Spleen (tissue), 11 donors: ENCODE data around the gene TCL1B. TPM values are rescaled to one million over a fixed set of nuclear protein-coding genes. Genes with fewer than 3 reads are reported as not detected.

Experiments used
- DNase-seq: peaks from one replicate; pipeline ENCODE4 v3.0.0-alpha.2; 2020
- H3K27ac ChIP-seq, 8 donors: fragments of 200-600 bp; sonication (generic) in 7 of 8; 1 replicate in 4 of 8; 2 replicates in 4 of 8; pipeline versions ENCODE4 v1.5.0 to v1.8.0; 2016 to 2021; ENCODE audit warnings: inconsistent platforms in 4 of 8, mild to moderate bottlenecking in 4 of 8, moderate library complexity in 1 of 8
- H3K27me3 ChIP-seq, 7 donors: fragments of 200-600 bp; sonication (generic) in 6 of 7; replicated peaks in 1 of 7; 1 replicate in 4 of 7; 2 replicates in 3 of 7; pipeline versions ENCODE4 v1.5.0 to v1.8.0; 2016 to 2021; ENCODE audit warnings: inconsistent platforms in 3 of 7, mild to moderate bottlenecking in 1 of 7
- H3K36me3 ChIP-seq, 6 donors: fragments of 200-600 bp; sonication (generic) in 5 of 6; 1 replicate in 4 of 6; 2 replicates in 2 of 6; pipeline versions ENCODE4 v1.5.0 to v1.8.0; 2016 to 2021; ENCODE audit warnings: inconsistent platforms in 2 of 6
- H3K4me1 ChIP-seq, 6 donors: fragments of 200-600 bp; sonication (generic) in 5 of 6; 1 replicate in 3 of 6; 2 replicates in 3 of 6; pipeline versions ENCODE4 v1.5.0 to v1.8.0; 2016 to 2021; ENCODE audit warnings: inconsistent platforms in 3 of 6
- H3K4me3 ChIP-seq, 8 donors: fragments of 200-600 bp; sonication (generic) in 7 of 8; 1 replicate in 4 of 8; 2 replicates in 4 of 8; pipeline versions ENCODE4 v1.5.0 to v1.8.0; 2016 to 2021; ENCODE audit warnings: inconsistent platforms in 4 of 8, mild to moderate bottlenecking in 4 of 8, moderate library complexity in 2 of 8
- H3K9me3 ChIP-seq, 8 donors: fragments of 200-600 bp; sonication (generic) in 7 of 8; 1 replicate in 4 of 8; 2 replicates in 4 of 8; pipeline versions ENCODE4 v1.5.0 to v1.8.0; 2016 to 2021; ENCODE audit warnings: inconsistent platforms in 4 of 8
- POLR2A ChIP-seq, 3 donors: fragments of 450-650 bp; IDR thresholded peaks; one replicate each; pipeline ENCODE4 v1.5.1; 2017; ENCODE audit warnings: antibody characterized with exemption in 3 of 3, mild to moderate bottlenecking in 1 of 3
- POLR2AphosphoS5 ChIP-seq, 3 donors: sonication (generic); formaldehyde crosslinking; IDR thresholded peaks; one replicate each; pipeline ENCODE4 v1.5.1; 2017; ENCODE audit warnings: antibody characterized with exemption in 3 of 3
- WGBS, 5 donors: extraction: QIAGEN DNeasy Blood & Tissue Kit in 3 of 5; methylation state at CpG; one replicate each; pipeline versions ENCODE4 v1.1.5 to v1.1.7; 2013 to 2018; 5-methylcytosine and 5-hydroxymethylcytosine counted together
- intact Hi-C: fragments of 100-400 bp; cut with DNase I; formaldehyde crosslinking; loops from one replicate; pipeline ENCODE4 v1.15.0; 2023; ENCODE audit warnings: low total_unique reads
- polyA plus RNA-seq, 3 donors: library from polyadenylated mRNA; stranded (reverse); fragments of 200-250 nt; gene quantifications; one replicate each; pipeline ENCODE4 v1.2.1, GENCODE V29; 2013
- total RNA-seq, 7 donors: library from RNA; depleted of rRNA in 3 of 7; stranded (reverse); fragments of >200 nt in 3 of 7; fragmentation: NEBNext Ultra II Directional in 4 of 7; extraction: Animal tissue kit (Norgen Biotek cat#: 25700) in 4 of 7; gene quantifications; one replicate each; pipeline versions ENCODE4 v1.1.0 to v1.2.1, GENCODE V29; 2016 to 2021
- TF ChIP-seq, protein P1 (sequence below), 11 experiments: fragments of 200-600 bp in 7 of 11; fragments of 450-650 bp in 4 of 11; sonication (generic) in 4 of 11; IDR thresholded peaks in 8 of 11; conservative IDR thresholded peaks in 3 of 11; 1 replicate in 7 of 11; 2 replicates in 4 of 11; pipeline versions ENCODE4 v1.4.0 to v1.8.0; 2016 to 2021; ENCODE audit warnings: antibody characterized with exemption in 11 of 11, inconsistent platforms in 4 of 11, mild to moderate bottlenecking in 1 of 11
- donor health status: healthy with polysubstance abuse.
- donor health status: DM: no; HTN: no; CAD: no; lungs with moderate emphysema.
- donor health status: DM: no; HTN: no; CAD: no.
- donor health status: Bipolar disorder and iron deficiency.
- donor health status: healthy.
- donor health status: DM: no; HTN: no; CAD: no.
- donor health status: DM: yes; HTN: yes; CAD: no.

Gene TCL1B
- total and polyA plus RNA-seq, 10 donors, result 0.22 to 3.8 (median 0.97) TPM; not detected in 1

DNA sequence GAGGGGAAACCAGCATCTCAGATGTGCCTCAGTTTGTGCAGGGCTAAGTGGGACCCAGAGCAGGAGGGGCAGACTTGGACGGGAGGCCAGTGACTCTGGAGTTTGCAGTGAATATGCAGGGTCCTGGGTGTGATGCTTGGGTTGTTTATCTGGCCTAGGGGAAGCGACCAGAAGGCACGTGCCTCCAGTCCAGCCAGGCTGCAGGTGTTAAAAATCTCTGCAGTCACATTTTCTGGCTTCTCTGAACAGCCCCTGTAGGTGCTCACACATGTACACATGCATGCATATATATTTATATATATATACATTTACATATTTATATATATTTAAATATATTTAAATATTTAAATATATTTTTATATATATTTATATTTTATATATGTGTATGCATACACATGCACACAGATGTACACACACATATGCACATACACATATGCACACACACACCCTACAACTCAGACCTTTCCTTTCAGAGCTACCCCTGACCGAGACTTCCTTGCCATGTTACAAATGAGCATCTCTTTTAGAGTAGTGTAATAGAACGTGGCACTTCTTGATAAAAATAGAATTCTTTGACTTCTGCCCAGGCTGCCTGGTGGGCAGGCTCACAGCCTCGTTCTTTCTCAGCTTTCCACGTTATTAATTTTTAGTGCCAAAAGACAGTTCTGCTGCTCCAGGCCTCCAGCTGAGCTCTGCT lies 26.8 kb upstream of the TCL1B start:
- Histone ChIP-seq H3K9me3 (no peaks in the 10 kb centered on the region), H3K4me3 (no peak overlapping the region), H3K27me3 (peaks cover 0 to 20% (median 0%) of the 10 kb centered on the region in 7 donors), H3K4me1 (peaks cover 3 to 27% (median 13%) of the 10 kb centered on the region in 6 donors), H3K36me3 (no peaks in the 10 kb centered on the region), H3K27ac (no peak overlapping the region)
- WGBS, 5 donors, result 50 to 61% (median 55%) methylated on average over 7 of the region's 7 CpGs
- TF ChIP-seq, protein P1, sequence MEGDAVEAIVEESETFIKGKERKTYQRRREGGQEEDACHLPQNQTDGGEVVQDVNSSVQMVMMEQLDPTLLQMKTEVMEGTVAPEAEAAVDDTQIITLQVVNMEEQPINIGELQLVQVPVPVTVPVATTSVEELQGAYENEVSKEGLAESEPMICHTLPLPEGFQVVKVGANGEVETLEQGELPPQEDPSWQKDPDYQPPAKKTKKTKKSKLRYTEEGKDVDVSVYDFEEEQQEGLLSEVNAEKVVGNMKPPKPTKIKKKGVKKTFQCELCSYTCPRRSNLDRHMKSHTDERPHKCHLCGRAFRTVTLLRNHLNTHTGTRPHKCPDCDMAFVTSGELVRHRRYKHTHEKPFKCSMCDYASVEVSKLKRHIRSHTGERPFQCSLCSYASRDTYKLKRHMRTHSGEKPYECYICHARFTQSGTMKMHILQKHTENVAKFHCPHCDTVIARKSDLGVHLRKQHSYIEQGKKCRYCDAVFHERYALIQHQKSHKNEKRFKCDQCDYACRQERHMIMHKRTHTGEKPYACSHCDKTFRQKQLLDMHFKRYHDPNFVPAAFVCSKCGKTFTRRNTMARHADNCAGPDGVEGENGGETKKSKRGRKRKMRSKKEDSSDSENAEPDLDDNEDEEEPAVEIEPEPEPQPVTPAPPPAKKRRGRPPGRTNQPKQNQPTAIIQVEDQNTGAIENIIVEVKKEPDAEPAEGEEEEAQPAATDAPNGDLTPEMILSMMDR (IDR thresholded peaks at IDR 0.05 in 8 of 11, conservative IDR thresholded peaks at IDR 0.05 in 3 of 11), result no peak
- TF ChIP-seq POLR2A (IDR thresholded peaks at IDR 0.05), result no peak
- no peak for TF ChIP-seq POLR2AphosphoS5 (IDR thresholded peaks at IDR 0.05)
- no peak for DNase-seq
- intact Hi-C loops, result no loop called here

DNA sequence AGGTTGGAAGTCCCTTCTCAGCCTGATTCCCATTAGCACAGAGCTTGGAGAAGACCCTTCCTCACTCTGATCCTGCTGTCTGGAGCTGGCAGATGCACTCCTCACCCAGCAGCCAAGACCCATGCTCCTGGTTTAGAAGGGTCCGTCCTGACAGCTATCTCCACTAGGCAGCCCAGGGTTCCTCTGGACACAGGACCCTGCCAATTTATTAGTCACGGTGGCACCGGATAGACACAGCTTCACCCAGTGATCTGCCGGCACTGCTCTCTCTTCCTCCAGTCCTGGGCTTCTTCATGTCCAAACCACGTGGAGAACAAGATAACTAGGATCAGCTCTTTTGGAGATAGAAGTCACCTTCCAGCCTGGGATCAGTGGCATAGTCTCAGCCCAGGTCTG lies 26.2 kb upstream of the TCL1B start:
- DNase-seq, result no peak
- intact Hi-C loops, result no loop called here
- H3K4me3 ChIP-seq, result no peak overlapping the region
- no peaks in the 10 kb centered on the region for H3K36me3 ChIP-seq
- peaks cover 0 to 20% (median 0%) of the 10 kb centered on the region in 7 donors for H3K27me3 ChIP-seq
- TF ChIP-seq POLR2A (IDR thresholded peaks at IDR 0.05) (no peak), POLR2AphosphoS5 (IDR thresholded peaks at IDR 0.05) (no peak)
- TF ChIP-seq, protein P1 (IDR thresholded peaks at IDR 0.05 in 8 of 11, conservative IDR thresholded peaks at IDR 0.05 in 3 of 11), result no peak
- H3K4me1 ChIP-seq, result peaks cover 3 to 30% (median 16%) of the 10 kb centered on the region in 6 donors
- H3K9me3 ChIP-seq, result no peaks in the 10 kb centered on the region
- WGBS, 5 donors, result 71 to 86% (median 79%) methylated on average over 5 of the region's 5 CpGs
- H3K27ac ChIP-seq, result no peak overlapping the region

DNA sequence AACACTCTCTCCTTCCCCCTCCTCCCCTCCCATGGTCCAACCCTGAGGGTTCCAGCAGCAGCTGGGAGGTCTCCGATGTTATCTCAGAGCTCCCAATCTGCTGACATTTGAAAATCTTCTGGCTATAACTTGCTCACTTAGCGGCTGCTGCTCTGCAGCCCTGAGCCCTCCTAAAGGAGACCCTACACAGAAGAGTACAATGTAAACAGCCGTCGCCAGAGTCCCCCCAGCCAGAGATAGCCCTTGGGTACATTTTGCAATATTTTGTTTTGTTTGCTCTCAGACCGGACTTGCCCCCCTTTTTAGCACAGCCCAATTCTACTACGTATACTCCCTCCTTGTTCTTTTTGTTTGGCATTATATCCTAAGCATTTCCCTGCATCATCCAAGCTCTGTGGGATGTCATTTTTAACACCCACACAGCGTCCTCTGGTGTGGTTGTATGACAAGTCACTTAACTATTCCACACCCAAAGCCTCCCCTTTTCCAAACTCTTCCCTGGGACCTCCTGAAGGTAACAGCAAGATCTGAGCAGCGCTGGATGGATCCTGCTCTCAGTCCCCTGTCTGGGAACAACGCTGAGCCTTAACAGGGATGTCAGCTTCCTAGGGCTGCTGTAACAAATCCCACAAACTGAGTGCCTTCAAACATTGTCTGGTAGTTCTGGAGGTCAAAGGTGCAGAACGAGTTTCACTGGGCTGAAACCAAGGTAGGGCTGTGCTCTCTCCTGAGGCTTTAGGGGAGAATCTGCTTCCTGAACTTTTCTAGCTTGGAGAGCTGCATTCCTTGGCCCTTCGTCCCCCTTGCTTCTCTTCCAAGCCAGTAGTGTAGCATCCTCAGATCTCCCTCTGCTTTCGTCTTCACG lies 25.3 kb upstream of the TCL1B start:
- no peak overlapping the region for H3K27ac ChIP-seq
- 52 to 71% (median 61%) methylated on average over 13 of the region's 13 CpGs for WGBS, 5 donors
- TF ChIP-seq POLR2AphosphoS5 (IDR thresholded peaks at IDR 0.05) (no peak), POLR2A (IDR thresholded peaks at IDR 0.05) (no peak)
- TF ChIP-seq, protein P1 (IDR thresholded peaks at IDR 0.05 in 8 of 11, conservative IDR thresholded peaks at IDR 0.05 in 3 of 11), result no peak
- no peak overlapping the region for H3K4me3 ChIP-seq
- H3K4me1 ChIP-seq, result peaks cover 3 to 31% (median 16%) of the 10 kb centered on the region in 6 donors
- H3K27me3 ChIP-seq, result peaks cover 0 to 25% (median 3%) of the 10 kb centered on the region in 7 donors
- H3K9me3 ChIP-seq, result no peaks in the 10 kb centered on the region
- intact Hi-C loops, result no loop called here
- no peak for DNase-seq
- H3K36me3 ChIP-seq, result no peaks in the 10 kb centered on the region
